Measurements from ENCODE around the gene LCA5. TPM values are rescaled to one million over a fixed set of nuclear protein-coding genes. Genes with fewer than 3 reads are reported as not detected.

The LCA5 gene
- total RNA-seq, 1 donor from 2014 or later: 9.9 TPM

DNA sequence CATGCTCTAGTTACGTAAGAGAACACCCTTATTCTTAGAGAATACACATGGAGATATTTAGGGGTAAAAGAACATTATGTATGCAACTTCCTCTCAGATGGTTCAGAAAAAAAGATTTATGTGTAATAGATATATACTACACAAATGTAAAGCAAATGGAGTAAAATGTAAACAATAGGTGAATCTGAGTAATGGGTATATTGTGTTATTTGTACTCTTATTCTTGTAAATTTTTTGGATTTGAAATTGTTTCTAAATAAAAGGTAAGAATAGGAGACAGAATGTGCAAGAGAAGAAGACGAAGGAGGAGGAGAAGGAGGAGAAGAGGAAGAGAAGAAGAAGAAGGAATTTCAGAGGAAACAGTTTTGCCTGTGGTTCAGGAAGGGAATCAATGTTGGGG lies 22.5 kb upstream of the LCA5 start:
- Mint-ChIP-seq H3K27ac (no peak overlapping the region), H3K4me1 (ENCODE audit: low read depth) (peaks cover 6% of the 10 kb centered on the region), H3K4me3 (ENCODE audit: low read depth) (no peak overlapping the region), H3K9me3 (ENCODE audit: low read depth) (no peaks in the 10 kb centered on the region), H3K27me3 (no peaks in the 10 kb centered on the region), H3K36me3 (ENCODE audit: insufficient read depth) (peaks cover 18% of the 10 kb centered on the region)
- TF ChIP-seq, protein P1, sequence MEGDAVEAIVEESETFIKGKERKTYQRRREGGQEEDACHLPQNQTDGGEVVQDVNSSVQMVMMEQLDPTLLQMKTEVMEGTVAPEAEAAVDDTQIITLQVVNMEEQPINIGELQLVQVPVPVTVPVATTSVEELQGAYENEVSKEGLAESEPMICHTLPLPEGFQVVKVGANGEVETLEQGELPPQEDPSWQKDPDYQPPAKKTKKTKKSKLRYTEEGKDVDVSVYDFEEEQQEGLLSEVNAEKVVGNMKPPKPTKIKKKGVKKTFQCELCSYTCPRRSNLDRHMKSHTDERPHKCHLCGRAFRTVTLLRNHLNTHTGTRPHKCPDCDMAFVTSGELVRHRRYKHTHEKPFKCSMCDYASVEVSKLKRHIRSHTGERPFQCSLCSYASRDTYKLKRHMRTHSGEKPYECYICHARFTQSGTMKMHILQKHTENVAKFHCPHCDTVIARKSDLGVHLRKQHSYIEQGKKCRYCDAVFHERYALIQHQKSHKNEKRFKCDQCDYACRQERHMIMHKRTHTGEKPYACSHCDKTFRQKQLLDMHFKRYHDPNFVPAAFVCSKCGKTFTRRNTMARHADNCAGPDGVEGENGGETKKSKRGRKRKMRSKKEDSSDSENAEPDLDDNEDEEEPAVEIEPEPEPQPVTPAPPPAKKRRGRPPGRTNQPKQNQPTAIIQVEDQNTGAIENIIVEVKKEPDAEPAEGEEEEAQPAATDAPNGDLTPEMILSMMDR (IDR thresholded peaks at IDR 0.05; ENCODE audit: unreplicated experiment): no peak
- DNase-seq (ENCODE audit: low spot score, unreplicated experiment): no peak

DNA sequence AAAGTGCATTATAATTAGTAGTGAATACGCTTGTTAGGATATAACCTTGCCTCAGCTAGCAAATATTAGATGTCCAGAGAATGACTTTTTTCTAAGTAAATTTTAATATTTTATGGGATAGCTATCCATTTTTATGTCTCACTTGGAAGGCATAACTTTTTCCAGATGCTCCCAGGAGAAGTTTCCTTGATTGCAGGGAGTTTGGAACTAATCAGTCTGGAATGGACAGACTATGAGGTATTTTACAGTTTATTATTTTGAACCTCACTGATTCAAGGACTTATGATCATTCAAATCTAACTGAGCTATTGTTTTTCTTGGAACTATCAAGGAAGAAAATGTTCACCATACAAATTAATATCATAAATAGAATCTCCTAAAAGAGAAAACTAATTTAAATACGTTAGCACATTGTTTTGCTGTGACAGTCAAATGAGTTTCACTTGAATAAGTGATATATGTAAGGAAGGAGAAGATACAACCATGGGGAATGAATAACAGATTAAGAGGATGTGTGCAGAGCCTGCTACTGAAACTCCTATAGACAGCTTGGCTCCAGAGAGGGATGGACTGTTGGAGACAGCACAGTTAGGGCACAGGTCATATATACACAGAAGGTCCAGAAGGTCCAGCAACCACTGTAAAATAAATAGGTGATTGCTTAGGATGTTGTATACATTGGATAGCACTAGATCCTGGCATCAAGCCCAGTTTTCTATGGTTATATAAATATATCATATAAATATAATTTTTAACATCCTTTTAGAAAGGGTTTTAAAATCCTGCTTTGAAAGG lies 20.6 kb upstream of the LCA5 start:
- Mint-ChIP-seq H3K27ac (no peak overlapping the region), H3K27me3 (no peaks in the 10 kb centered on the region), H3K4me1 (ENCODE audit: low read depth) (no peaks in the 10 kb centered on the region), H3K36me3 (ENCODE audit: insufficient read depth) (peaks cover 23% of the 10 kb centered on the region), H3K4me3 (ENCODE audit: low read depth) (no peak overlapping the region), H3K9me3 (ENCODE audit: low read depth) (no peaks in the 10 kb centered on the region)
- no peak for DNase-seq (ENCODE audit: low spot score, unreplicated experiment)
- TF ChIP-seq, protein P1 (IDR thresholded peaks at IDR 0.05; ENCODE audit: unreplicated experiment): no peak

DNA sequence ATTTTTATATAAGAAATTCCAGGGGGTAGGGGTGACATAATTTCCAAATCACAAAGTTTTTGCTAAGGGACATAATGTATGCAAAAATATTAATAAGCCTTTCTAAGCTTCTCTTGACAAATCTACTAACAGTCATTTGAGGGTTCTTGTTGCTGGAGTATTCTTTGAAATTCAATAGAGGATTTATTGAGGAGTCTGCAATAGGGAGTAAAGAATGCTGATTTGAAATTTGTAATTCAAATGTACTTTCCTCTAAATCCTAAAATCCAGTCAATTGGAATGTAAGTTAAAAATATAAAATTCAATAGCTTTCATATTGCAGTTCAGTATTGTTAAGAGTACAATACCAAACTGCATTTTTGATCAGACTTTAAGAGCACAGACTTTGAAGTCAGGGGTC lies 17.1 kb upstream of the LCA5 start:
- no peaks in the 10 kb centered on the region for H3K27me3 Mint-ChIP-seq
- H3K27ac Mint-ChIP-seq: no peak overlapping the region
- DNase-seq (ENCODE audit: low spot score, unreplicated experiment): no peak
- no peaks in the 10 kb centered on the region for H3K9me3 Mint-ChIP-seq (ENCODE audit: low read depth)
- H3K36me3 Mint-ChIP-seq (ENCODE audit: insufficient read depth): peaks cover 15% of the 10 kb centered on the region
- TF ChIP-seq, protein P1 (IDR thresholded peaks at IDR 0.05; ENCODE audit: unreplicated experiment): no peak
- H3K4me3 Mint-ChIP-seq (ENCODE audit: low read depth): no peak overlapping the region
- H3K4me1 Mint-ChIP-seq (ENCODE audit: low read depth): no peaks in the 10 kb centered on the region

DNA sequence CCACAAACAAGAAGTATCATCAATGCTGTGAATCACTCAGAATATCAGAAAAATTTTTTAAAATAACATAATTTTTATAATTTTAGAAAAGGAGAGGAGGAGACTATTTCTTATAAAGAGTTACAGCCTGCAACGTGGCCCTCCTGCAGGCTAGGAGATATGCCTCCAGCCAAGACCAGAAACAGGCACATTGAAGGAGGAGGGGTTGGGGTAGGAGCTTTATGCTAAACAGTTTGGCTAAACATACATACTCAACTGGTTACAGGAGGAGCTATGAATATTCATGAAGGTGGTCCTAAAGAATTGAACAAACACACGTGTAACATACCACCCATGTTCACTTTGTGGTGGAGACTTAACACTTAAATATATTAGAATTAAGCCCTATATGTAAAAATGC lies 14.2 kb upstream of the LCA5 start:
- TF ChIP-seq, protein P1 (IDR thresholded peaks at IDR 0.05; ENCODE audit: unreplicated experiment): no peak
- no peaks in the 10 kb centered on the region for H3K27me3 Mint-ChIP-seq
- peaks cover 25% of the 10 kb centered on the region for H3K36me3 Mint-ChIP-seq (ENCODE audit: insufficient read depth)
- no peak overlapping the region for H3K27ac Mint-ChIP-seq
- H3K4me3 Mint-ChIP-seq (ENCODE audit: low read depth): no peak overlapping the region
- no peaks in the 10 kb centered on the region for H3K9me3 Mint-ChIP-seq (ENCODE audit: low read depth)
- H3K4me1 Mint-ChIP-seq (ENCODE audit: low read depth): no peaks in the 10 kb centered on the region
- no peak for DNase-seq (ENCODE audit: low spot score, unreplicated experiment)

DNA sequence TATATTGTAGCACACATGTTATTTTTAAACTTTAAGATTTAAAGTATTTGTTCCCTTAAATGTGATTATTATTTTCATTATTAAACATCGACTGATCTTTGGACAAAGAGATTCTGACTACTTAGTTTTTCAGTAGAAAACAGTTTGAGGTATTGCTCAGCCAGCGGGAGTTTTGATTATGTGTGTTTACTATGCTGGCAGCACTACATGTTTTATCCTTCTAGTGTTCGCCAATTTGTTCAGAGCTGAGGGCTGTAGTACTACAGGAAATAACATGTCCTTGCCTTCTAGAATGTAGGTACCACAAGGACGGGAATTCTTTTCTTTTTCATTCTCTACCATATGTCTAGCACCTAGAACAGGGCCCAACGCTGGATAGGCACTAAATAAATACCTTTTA lies 11.1 kb upstream of the LCA5 start:
- no peaks in the 10 kb centered on the region for H3K27me3 Mint-ChIP-seq
- TF ChIP-seq, protein P1 (IDR thresholded peaks at IDR 0.05; ENCODE audit: unreplicated experiment): no peak
- no peak overlapping the region for H3K27ac Mint-ChIP-seq
- H3K36me3 Mint-ChIP-seq (ENCODE audit: insufficient read depth): peaks cover 27% of the 10 kb centered on the region
- peaks cover 18% of the 10 kb centered on the region for H3K4me1 Mint-ChIP-seq (ENCODE audit: low read depth)
- H3K9me3 Mint-ChIP-seq (ENCODE audit: low read depth): no peaks in the 10 kb centered on the region
- DNase-seq (ENCODE audit: low spot score, unreplicated experiment): no peak
- no peak overlapping the region for H3K4me3 Mint-ChIP-seq (ENCODE audit: low read depth)
